ENCODE data around the gene OTUD3. TPM values are rescaled to one million over a fixed set of nuclear protein-coding genes. Genes with fewer than 3 reads are reported as not detected.
A peak's percentile ranks its signal among the peaks of the same experiment; 100 is the strongest.
"Not testable (repeated sequence)": the region's sequence is repeated elsewhere in the genome, so short reads cannot be mapped to it uniquely, and the experiment has no call there.

Gene OTUD3
- total RNA-seq, 1 donor from 2014 or later: 19.9 TPM

- DNase-seq (ENCODE audit: low spot score, unreplicated experiment): no peak
- TF ChIP-seq CTCF (IDR thresholded peaks at IDR 0.05; ENCODE audit: unreplicated experiment): no peak
- Mint-ChIP-seq H3K36me3 (ENCODE audit: insufficient read depth) (no peaks in the 10 kb centered on the region), H3K27me3 (peaks cover 12% of the 10 kb centered on the region), H3K4me3 (ENCODE audit: low read depth) (no peak overlapping the region), H3K9me3 (ENCODE audit: low read depth) (peaks cover 6% of the 10 kb centered on the region), H3K27ac (no peak overlapping the region), H3K4me1 (ENCODE audit: low read depth) (no peaks in the 10 kb centered on the region)
Observed at GRCh38 chr1:19866758-19867157, 15.4 kb upstream of the OTUD3 start.

GRCh38 chr1:19868575-19868974, 13.6 kb upstream of the OTUD3 start:
- not testable (repeated sequence) for H3K27ac Mint-ChIP-seq; H3K36me3 Mint-ChIP-seq (ENCODE audit: insufficient read depth)

GRCh38 chr1:19869453-19869852, 12.7 kb upstream of the OTUD3 start:
- not testable (repeated sequence) for H3K27ac Mint-ChIP-seq; H3K36me3 Mint-ChIP-seq (ENCODE audit: insufficient read depth); DNase-seq (ENCODE audit: low spot score, unreplicated experiment)

More at GRCh38 chr1:19868575-19868974, 13.6 kb upstream of the OTUD3 start:
- not testable (repeated sequence) for H3K4me1 Mint-ChIP-seq (ENCODE audit: low read depth); DNase-seq (ENCODE audit: low spot score, unreplicated experiment); H3K4me3 Mint-ChIP-seq (ENCODE audit: low read depth); H3K9me3 Mint-ChIP-seq (ENCODE audit: low read depth)
- H3K27me3 Mint-ChIP-seq: peaks cover 15% of the 10 kb centered on the region

GRCh38 chr1:19869929-19870328, 12.3 kb upstream of the OTUD3 start:
- DNase-seq (ENCODE audit: low spot score, unreplicated experiment): no peak
- Mint-ChIP-seq H3K27me3 (peaks cover 15% of the 10 kb centered on the region), H3K4me3 (ENCODE audit: low read depth) (no peak overlapping the region), H3K9me3 (ENCODE audit: low read depth) (no peaks in the 10 kb centered on the region), H3K27ac (no peak overlapping the region), H3K4me1 (ENCODE audit: low read depth) (no peaks in the 10 kb centered on the region), H3K36me3 (ENCODE audit: insufficient read depth) (no peaks in the 10 kb centered on the region)
- TF ChIP-seq CTCF (IDR thresholded peaks at IDR 0.05; ENCODE audit: unreplicated experiment): no peak

More at GRCh38 chr1:19869453-19869852, 12.7 kb upstream of the OTUD3 start:
- H3K4me1 Mint-ChIP-seq (ENCODE audit: low read depth); H3K4me3 Mint-ChIP-seq (ENCODE audit: low read depth); H3K9me3 Mint-ChIP-seq (ENCODE audit: low read depth): not testable (repeated sequence)
- peaks cover 15% of the 10 kb centered on the region for H3K27me3 Mint-ChIP-seq

- no peak overlapping the region for H3K27ac Mint-ChIP-seq
- H3K27me3 Mint-ChIP-seq: peaks cover 10% of the 10 kb centered on the region
- H3K4me1 Mint-ChIP-seq (ENCODE audit: low read depth): no peaks in the 10 kb centered on the region
- no peaks in the 10 kb centered on the region for H3K9me3 Mint-ChIP-seq (ENCODE audit: low read depth)
- TF ChIP-seq CTCF (IDR thresholded peaks at IDR 0.05; ENCODE audit: unreplicated experiment): peak; percentile 10
- no peak for DNase-seq (ENCODE audit: low spot score, unreplicated experiment)
- H3K36me3 Mint-ChIP-seq (ENCODE audit: insufficient read depth): no peaks in the 10 kb centered on the region
- H3K4me3 Mint-ChIP-seq (ENCODE audit: low read depth): no peak overlapping the region
Observed at GRCh38 chr1:19872190-19872589, 10.0 kb upstream of the OTUD3 start.

- Mint-ChIP-seq H3K4me1 (ENCODE audit: low read depth) (peaks cover 2% of the 10 kb centered on the region), H3K9me3 (ENCODE audit: low read depth) (peaks cover 3% of the 10 kb centered on the region), H3K27ac (no peak overlapping the region), H3K36me3 (ENCODE audit: insufficient read depth) (no peaks in the 10 kb centered on the region), H3K27me3 (peaks cover 9% of the 10 kb centered on the region), H3K4me3 (ENCODE audit: low read depth) (no peak overlapping the region)
- TF ChIP-seq CTCF (IDR thresholded peaks at IDR 0.05; ENCODE audit: unreplicated experiment): no peak
- no peak for DNase-seq (ENCODE audit: low spot score, unreplicated experiment)
Observed at GRCh38 chr1:19877181-19877750, 4.9 kb upstream of the OTUD3 start.

All from progenitor cell of endocrine pancreas (in vitro differentiated cells).